Neural cell (in vitro differentiated cells): ENCODE measurements around the gene FKRP.

Experiments used
- CTCF ChIP-seq: fragments of 450-650 bp; IDR thresholded peaks from 2 replicates; pipeline ENCODE4 v1.5.1; 2014; ENCODE audit warnings: antibody characterized with exemption, mild to moderate bottlenecking, moderate library complexity; ENCODE audit not compliant: poor library complexity, severe bottlenecking
- EP300 ChIP-seq: fragments of 450-650 bp; conservative IDR thresholded peaks from 2 replicates; pipeline ENCODE4 v1.6.1; 2014; ENCODE audit warnings: antibody characterized with exemption, mild to moderate bottlenecking, moderate library complexity; ENCODE audit not compliant: poor library complexity, severe bottlenecking
- EZH2 ChIP-seq: fragments of 200-600, 300-800 bp; shearing (Covaris generic), sonication (generic); IDR thresholded peaks from 2 replicates; pipeline ENCODE4 v1.6.1; 2014; ENCODE audit warnings: antibody characterized with exemption, low read length, borderline replicate concordance, mild to moderate bottlenecking; ENCODE audit not compliant: insufficient read depth, poor library complexity, severe bottlenecking
- MXI1 ChIP-seq: fragments of 450-650 bp; conservative IDR thresholded peaks from 2 replicates; pipeline ENCODE4 v1.6.1; 2014; ENCODE audit warnings: antibody characterized with exemption, mild to moderate bottlenecking; ENCODE audit not compliant: poor library complexity, severe bottlenecking
- POLR2AphosphoS5 ChIP-seq: IDR thresholded peaks from 2 replicates; pipeline ENCODE4 v1.6.1; 2012
- RAD21 ChIP-seq: fragments of 450-650 bp; conservative IDR thresholded peaks from 2 replicates; pipeline ENCODE4 v1.6.1; 2014; ENCODE audit warnings: antibody characterized with exemption, mild to moderate bottlenecking, moderate library complexity
- REST ChIP-seq: IDR thresholded peaks from 2 replicates; pipeline ENCODE4 v1.6.1; 2012; ENCODE audit warnings: borderline replicate concordance
- SMC3 ChIP-seq: fragments of 450-650 bp; conservative IDR thresholded peaks from 2 replicates; pipeline ENCODE4 v1.6.1; 2014; ENCODE audit warnings: antibody characterized with exemption, mild to moderate bottlenecking, moderate library complexity; ENCODE audit not compliant: poor library complexity
- TAF1 ChIP-seq: IDR thresholded peaks from 2 replicates; pipeline ENCODE4 v1.6.1; 2012; ENCODE audit warnings: low read depth

GRCh38 chr19:46784262-46785053 lies 38.6 kb downstream of the FKRP start:
- TF ChIP-seq CTCF: no peak
- no peak for TF ChIP-seq EZH2
- no peak for TF ChIP-seq EP300
- TF ChIP-seq REST: no peak
- no peak for TF ChIP-seq TAF1
- TF ChIP-seq POLR2AphosphoS5: no peak
- TF ChIP-seq SMC3: no peak
- no peak for TF ChIP-seq MXI1
- TF ChIP-seq RAD21: no peak
